NCI-H187 (cell line): ENCODE results near the gene ANKRD49.

Experiments
- DNase-seq, 2 experiments: peaks; one replicate each; lab custom pipeline; 2025; lab: John Stamatoyannopoulos, UW

ANKRD49 gene

DNA sequence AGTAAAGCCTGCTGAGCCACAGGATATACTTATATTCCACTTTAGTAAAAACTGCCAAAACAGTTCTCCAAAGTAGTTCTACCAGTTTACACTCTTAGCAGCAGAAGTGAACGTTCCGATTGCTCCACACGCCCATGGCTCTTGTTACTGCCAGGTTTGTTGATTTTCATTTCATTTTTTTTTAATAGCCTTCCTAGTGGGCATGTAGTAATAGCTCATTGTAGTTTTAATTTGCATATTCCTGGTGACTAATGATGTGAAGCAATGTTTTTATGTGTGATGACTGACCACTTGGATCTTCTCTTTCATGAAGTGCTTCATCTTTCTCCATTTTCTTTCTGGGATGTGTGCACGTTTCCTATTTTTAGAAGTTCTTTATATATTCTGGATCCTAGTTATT lies 13.7 kb downstream of the ANKRD49 start:
- DNase-seq = no peak

- no peak for DNase-seq
Observed at GRCh38 chr11:94511932-94512781, 18.4 kb downstream of the ANKRD49 start, which contains the start of gene C11orf97. Gene C11orf97 (plus strand): TSS chr11:94512461. CDS start chr11:94512529, 68 bp downstream.

DNA sequence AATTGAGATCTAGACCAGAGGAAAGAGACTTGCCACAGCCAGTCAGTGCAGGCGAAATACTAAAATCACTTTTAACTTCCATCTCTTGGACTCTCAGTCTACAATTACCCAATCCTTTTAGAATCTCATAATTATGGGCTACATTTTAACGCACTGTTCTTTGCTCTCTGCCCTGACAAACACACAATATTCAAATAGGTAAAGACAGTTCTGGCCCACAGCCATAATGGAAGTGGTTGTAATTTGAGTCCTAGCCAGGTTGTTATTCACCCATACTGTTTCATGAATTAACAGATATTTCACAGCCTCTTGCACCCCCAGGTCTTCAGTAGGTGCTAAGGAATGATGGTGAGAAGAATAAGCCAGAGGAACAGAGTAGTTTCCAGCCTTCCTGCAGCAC lies 19.3 kb downstream of the ANKRD49 start:
- no peak for DNase-seq

DNA sequence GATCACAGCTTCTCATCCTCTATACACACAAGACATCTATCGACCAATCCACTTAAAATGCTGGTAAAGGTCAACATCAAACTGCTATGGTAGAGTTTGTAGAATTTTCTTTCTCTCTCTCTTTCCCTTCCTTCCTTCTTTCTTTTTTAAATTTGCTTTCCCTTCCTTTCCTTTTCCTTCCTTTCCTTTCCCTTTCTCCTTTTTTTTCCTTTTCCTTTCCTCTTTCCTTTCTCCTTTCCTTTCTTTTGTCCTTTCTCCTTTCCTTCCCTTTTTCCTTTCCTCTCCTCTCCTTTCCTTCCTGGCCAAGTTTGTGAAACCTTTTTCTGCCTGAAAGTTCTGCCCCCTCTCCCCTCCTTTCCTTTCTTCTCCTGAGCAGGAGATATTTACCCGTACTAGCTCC lies 21.6 kb downstream of the ANKRD49 start:
- no peak for DNase-seq

DNA sequence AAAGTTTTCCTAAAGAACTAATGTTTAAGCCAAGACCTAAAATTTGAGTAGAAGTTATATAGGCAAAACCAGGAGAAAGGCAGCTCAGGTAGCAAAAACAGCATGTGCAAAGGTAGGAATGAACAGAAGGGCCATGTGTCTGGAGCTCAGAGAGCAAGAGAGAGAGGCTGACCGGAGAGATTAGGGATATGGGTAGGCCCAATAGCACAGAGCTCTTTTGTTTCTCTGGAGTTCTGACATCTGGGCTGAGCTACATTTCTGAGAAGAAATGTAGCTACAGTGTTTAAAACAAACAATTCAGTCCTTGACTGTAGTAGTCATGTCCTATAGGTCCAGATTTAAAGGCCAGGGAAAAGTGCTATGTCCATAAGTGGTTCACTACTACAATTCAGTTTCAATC lies 22.9 kb downstream of the ANKRD49 start:
- no peak for DNase-seq

DNA sequence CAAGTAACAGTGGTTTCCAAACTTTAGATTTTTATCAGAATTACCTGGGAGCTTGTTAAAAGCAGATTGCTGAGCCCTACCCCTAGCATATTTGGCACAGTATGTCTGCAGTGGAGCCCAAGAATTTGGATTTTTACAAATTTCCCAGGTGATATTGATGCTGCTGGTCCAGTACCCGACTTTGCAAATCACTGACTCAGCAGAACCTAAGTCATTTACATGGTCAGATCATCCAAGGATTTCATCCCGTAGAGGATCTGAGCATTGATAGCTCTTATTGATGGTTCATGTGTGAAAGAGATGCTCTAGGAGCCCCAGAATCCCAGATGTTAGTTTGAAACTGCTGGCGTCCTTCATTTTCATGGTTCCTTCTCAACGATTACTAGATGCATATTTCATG lies 24.5 kb downstream of the ANKRD49 start:
- no peak for DNase-seq

DNA sequence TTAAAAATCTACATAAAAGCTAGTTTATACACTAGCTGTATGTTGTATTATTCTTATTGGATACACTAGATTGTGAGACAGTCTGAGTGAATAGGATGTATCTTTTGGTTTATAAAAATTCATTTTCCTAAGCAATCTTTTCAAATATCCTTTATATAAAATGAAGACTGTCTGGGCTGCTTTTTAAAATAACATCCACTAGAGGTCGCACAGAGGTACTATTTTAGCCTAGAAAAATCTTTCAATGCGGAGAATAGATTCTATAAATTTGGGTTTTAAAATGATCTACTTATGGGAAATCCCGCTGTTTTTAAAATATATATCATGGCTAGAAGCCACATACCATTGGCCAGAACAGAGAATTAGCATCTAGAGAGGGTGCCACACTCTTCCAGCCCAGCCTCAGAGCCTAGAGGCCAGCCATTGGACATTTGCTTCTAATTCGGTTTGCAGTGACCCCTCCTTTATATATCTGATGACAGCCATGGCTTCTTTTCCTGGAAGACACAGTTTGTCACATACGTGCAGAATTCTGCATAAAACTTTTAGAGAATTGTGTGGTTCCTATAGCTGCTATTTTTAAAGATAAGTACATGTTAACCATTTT lies 25.8 kb downstream of the ANKRD49 start:
- no peak for DNase-seq

DNA sequence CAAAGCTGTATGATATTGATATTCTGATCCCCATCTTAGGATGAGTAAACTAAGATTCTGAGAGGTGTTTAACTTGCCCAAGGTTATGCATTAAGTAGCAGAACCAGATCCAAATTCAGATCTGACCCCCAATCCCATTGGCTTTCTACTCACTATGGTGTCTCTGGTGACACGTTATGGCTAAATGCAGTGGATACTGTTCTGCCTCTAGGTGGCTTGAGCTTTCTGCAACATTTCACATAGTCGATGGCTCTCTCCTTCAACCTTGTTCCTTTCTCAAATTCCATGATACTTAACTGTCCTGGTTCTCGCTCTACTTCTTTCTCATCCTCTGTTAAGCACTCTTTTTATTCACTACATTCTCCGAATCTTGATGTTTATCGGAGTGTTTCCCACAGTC lies 27.9 kb downstream of the ANKRD49 start:
- DNase-seq = no peak

DNA sequence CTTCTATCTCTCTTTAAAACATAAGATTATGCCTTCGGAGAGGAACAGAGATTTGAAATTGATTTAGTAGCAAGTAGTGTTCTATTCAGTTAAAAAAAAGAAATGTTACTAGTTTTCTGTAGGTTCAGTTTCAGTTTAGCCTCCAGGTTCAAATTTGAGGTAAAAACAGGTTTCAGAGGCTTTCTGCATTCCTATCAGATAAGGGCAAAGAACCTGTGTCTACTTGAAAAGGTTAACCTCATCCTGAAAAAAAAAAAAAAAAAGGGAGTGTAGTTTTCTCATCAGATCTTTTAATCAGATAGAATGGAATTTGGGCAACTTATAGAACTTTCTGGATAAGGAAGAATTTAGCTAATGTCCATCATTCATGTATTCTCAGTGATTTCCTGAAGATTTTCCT lies 30.6 kb downstream of the ANKRD49 start:
- DNase-seq = no peak

DNA sequence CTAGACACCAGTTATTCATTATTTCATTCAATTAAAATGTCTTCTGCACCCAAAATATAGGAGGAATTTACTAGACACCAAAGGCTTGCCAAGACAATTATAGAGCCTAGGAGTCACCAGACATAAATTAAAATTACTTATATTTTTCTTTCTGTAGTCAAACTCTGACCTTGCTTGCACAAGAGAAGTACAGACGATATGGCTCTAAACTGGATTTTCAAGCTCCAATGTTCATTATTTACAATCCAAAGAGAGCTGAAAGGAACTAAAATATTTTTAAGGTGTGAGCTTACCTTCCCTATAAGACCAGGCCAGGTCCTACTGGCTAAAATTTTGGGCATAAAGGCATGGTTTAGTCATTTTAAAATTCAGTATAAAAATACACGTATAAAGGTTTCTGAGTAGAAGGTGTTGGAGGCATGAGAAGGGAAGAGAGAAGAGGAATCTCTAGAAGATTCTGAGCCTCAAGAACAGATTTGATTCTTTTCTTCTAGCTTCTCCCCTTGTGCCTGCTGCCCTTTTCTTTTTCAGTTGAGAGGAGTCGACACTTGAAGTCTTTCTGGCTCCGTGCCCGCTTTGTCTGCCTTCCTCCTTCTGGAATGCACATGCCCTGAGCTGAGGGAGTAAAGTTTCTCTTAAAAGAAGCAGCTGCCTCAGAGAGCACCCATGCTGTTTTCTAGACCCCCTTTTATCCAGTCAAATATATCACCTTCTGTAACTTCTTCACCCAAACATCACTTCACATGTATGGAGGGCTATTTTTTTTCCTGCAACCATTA lies 32.0 kb downstream of the ANKRD49 start:
- DNase-seq = no peak

DNA sequence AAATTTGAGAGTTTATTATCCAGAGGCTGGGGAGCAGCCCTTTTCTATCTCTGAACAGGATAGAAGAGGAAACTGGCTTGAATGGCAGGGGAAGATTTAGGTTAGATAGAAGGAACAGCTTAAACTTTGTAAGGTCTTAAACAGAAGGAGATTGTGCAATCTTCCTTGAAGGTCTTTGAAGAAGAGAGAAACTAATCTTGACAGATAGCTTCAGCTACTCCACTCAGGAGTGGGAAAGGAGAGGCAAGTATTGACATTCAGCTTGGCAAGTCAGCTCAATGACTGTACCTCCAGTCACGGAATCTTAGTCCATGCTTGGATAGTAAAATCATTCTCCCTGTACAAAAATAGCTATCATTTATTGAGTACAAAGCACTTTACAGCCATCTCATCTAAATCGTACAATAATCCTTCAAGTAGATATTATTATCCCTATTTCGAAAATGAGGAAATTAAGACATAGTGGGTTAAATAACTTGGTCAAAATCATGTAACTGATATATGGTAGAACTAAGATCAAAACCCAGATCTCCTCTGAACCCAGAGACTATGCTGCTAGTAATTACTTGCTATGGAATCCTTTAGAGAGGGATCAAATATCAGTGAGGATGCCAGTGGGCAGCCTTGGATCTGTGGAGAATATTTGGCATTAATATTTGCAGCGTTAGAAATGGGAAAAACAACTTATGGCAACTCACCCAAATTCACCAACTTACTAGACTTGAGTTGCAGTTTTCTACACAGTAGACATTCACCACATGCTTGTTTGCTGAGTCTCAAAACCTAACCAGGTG lies 33.1 kb downstream of the ANKRD49 start:
- no peak for DNase-seq

GRCh38 chr11:94528551-94528950 lies 34.8 kb downstream of the ANKRD49 start:
- DNase-seq = no peak

DNA sequence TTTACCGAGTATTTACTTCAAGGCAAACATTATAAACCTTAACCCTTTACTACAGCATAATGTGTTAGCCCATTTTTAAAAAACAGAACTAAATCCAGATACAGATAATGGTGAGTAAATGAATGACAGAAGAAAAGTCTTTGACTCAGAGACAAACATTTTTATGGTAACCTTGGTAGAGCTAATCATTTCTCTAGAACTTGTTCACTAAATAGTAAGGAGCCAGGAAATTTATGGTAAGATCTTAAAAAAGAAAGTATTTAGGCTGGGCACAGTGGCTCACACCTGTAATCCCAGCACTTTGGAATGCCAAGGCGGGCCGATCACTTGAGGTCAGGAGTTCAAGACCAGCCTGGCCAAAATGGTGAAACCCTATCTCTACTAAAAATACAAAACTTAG lies 38.4 kb downstream of the ANKRD49 start:
- DNase-seq = no peak

GRCh38 chr11:94533206-94533605 lies 39.4 kb downstream of the ANKRD49 start:
- DNase-seq = no peak

DNA sequence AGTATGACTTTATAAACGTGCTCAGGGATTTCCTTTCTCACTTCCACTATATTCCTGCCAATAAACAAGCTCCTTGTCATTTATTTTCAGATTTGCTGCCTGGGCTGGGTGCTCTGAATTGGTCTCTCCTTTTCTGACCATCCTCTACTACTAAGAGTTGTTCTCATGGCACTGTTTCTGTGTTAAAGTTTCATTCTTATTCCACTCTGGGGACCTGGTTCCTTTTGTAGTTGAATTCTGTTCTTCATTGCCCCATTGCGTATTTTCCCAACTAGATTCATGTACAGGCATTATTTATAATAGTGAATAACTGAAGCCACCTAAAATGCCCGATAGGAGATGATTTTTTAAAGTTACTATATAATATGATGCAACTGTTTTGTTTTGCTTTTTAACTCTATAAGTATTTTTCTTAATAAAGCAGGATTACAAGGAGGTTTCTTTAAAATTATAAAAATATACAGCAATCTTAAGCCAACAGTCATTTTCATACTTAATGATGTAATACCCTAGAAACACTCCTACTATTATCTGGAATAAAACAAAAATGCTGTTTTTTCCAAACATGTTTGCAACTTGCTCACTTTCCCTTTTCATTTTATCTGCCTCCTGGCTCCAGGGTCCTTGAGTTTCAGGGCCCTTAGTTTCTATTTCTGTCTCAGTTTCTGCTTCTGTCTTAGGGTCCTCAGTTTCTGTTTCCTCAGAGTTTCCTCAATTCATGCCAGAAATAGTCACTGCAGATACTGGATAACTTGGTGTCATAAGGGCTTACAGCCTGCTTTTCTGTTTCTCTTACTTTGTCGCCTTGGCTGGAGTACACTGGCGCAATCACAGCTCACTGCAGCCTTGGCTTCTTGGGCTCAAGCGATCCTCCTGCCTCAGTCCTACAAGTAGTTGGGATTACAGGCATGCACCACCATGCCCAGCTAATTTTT lies 40.2 kb downstream of the ANKRD49 start:
- no peak for DNase-seq

GRCh38 chr11:94536386-94536785 lies 42.6 kb downstream of the ANKRD49 start:
- DNase-seq = no peak

GRCh38 chr11:94537031-94537600 lies 43.3 kb downstream of the ANKRD49 start:
- no peak for DNase-seq

- no peak for DNase-seq
Observed at GRCh38 chr11:94539420-94539819, 45.6 kb downstream of the ANKRD49 start.

GRCh38 chr11:94543695-94544645 lies 50.2 kb downstream of the ANKRD49 start, which contains the start of gene FUT4:
Gene FUT4 (plus strand): TSS chr11:94543921. CDS start chr11:94544134, 213 bp downstream.
- DNase-seq = peak; percentile 75
